Transverse colon (tissue), 4 donors: Measurements from ENCODE around the gene CA6.

Experiments
- CTCF ChIP-seq, 5 experiments: fragments of 200-600 bp in 3 of 5; fragments of 450-650 bp in 2 of 5; sonication (generic) in 3 of 5; IDR thresholded peaks; 1 replicate in 2 of 5; 2 replicates in 3 of 5; pipeline ENCODE4 v1.5.1; 2016 to 2017; ENCODE audit warnings: antibody characterized with exemption in 5 of 5, inconsistent platforms in 3 of 5, mild to moderate bottlenecking in 2 of 5, moderate library complexity in 1 of 5
- EP300 ChIP-seq: sonication (generic); formaldehyde crosslinking; IDR thresholded peaks from one replicate; pipeline ENCODE4 v1.6.1; 2017; ENCODE audit warnings: antibody characterized with exemption, low read depth
- POLR2A ChIP-seq: fragments of 450-650 bp; IDR thresholded peaks from one replicate; pipeline ENCODE4 v1.6.1; 2016; ENCODE audit warnings: antibody characterized with exemption, mild to moderate bottlenecking, moderate library complexity
- POLR2AphosphoS5 ChIP-seq, 3 donors: sonication (generic); formaldehyde crosslinking; IDR thresholded peaks; one replicate each; pipeline ENCODE4 v1.6.1; 2016; ENCODE audit warnings: antibody characterized with exemption in 3 of 3

GRCh38 chr1:8965121-8965820 lies 19.6 kb downstream of the CA6 start:
- TF ChIP-seq CTCF (IDR thresholded peaks at IDR 0.05), result no peak
- no peak for TF ChIP-seq POLR2A
- TF ChIP-seq POLR2AphosphoS5 (IDR thresholded peaks at IDR 0.05), result no peak
- no peak for TF ChIP-seq EP300
